ENCODE data around the gene UBE2K. TPM values are rescaled to one million over a fixed set of nuclear protein-coding genes. Genes with fewer than 3 reads are reported as not detected.

The UBE2K gene
- total and polyA plus RNA-seq, 2 of the 13 experiments (the other 11 are each of a cell fraction or from before 2014, with no cell fraction given), result 36.2 to 81.0 TPM

GRCh38 chr4:39820186-39820585 is 122.2 kb downstream of the UBE2K start (continued):
- TF ChIP-seq, protein P1, sequence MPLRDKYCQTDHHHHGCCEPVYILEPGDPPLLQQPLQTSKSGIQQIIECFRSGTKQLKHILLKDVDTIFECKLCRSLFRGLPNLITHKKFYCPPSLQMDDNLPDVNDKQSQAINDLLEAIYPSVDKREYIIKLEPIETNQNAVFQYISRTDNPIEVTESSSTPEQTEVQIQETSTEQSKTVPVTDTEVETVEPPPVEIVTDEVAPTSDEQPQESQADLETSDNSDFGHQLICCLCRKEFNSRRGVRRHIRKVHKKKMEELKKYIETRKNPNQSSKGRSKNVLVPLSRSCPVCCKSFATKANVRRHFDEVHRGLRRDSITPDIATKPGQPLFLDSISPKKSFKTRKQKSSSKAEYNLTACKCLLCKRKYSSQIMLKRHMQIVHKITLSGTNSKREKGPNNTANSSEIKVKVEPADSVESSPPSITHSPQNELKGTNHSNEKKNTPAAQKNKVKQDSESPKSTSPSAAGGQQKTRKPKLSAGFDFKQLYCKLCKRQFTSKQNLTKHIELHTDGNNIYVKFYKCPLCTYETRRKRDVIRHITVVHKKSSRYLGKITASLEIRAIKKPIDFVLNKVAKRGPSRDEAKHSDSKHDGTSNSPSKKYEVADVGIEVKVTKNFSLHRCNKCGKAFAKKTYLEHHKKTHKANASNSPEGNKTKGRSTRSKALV (CRISPR knock-in tag; IDR thresholded peaks at IDR 0.05), result no peak
- TF ChIP-seq ZNF644 (CRISPR knock-in tag; IDR thresholded peaks at IDR 0.05; ENCODE audit: low read depth), result no peak
- TF ChIP-seq HOXA9 (CRISPR knock-in tag; IDR thresholded peaks at IDR 0.05; ENCODE audit: borderline replicate concordance), result no peak
- TF ChIP-seq DR1 (CRISPR knock-in tag; IDR thresholded peaks at IDR 0.05), result no peak

DNA sequence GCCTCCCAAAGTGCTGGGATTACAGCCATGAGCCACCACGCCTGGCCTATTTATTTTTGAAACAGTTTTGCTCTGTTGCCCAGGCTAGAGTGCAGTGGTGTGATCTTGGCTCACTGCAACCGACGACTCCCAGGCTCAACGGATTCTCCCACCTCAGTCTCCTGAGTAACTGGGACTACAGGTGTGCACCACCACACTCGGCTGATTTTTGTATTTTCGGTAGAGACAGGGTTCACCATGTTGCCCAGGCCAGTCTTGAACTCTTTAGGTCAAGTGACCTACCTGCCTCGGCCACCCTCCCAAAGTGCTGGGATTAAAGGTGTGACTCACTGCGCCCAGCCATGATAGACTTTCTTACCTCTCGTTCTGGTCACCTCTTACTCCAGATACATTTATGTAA is 124.0 kb downstream of the UBE2K start:
- Histone ChIP-seq H4K20me1 (ENCODE audit: insufficient read depth, low read length) (no peaks in the 10 kb centered on the region), H3K4me3 (replicated peaks in 1 of 3; ENCODE audit: insufficient read depth in 1 of 3, low read depth in 2 of 3, low read length in 3 of 3) (no peak overlapping the region), H3K9me3 (ENCODE audit: low read length) (no peaks in the 10 kb centered on the region), H3K79me2 (ENCODE audit: insufficient read depth, low read length) (no peaks in the 10 kb centered on the region), H3K9ac (ENCODE audit: insufficient read depth, low read depth, low read length) (no peak overlapping the region), H3K4me1 (ENCODE audit: insufficient read depth, low read length) (peaks cover 13% of the 10 kb centered on the region), H3K27ac (ENCODE audit: extremely low read length, insufficient read depth, low read length) (no peak overlapping the region), H3K4me2 (ENCODE audit: low read depth, low read length) (no peak overlapping the region), H2AFZ (ENCODE audit: low read length) (no peak overlapping the region), H3K27me3 (ENCODE audit: control insufficient read depth in 1 of 2, insufficient read depth in 2 of 2, low read length in 2 of 2) (no peaks in the 10 kb centered on the region), H3K36me3 (replicated peaks in 1 of 2; ENCODE audit: control insufficient read depth in 1 of 2, insufficient read depth in 2 of 2, low read length in 2 of 2) (peaks cover 0 to 3% of the 10 kb centered on the region in 2 experiments; a peak in 3 of 5 replicates)
- FAIRE-seq (no peak), DNase-seq (ENCODE audit: low spot score) (no peak), ATAC-seq (no peak)
- ChIA-PET CTCF (ENCODE audit: low intra/inter-chr PET ratio, low total read pairs) (no interaction called here), POLR2A (no interaction called here)
- in situ Hi-C loops (cut with HindIII; ENCODE audit: extremely low pct_ligation_motif_present, low pct_unique_long_range_greater_than_20kb) (no loop called here), intact Hi-C loops (cut with micrococcal nuclease; ENCODE audit: unreplicated experiment) (no loop called here)
- TF ChIP-seq CBX1 (IDR thresholded peaks at IDR 0.05; ENCODE audit: low read depth) (no peak), ZFP37 (CRISPR knock-in tag; IDR thresholded peaks at IDR 0.05; ENCODE audit: borderline replicate concordance) (no peak), SP5 (CRISPR knock-in tag; IDR thresholded peaks at IDR 0.05; ENCODE audit: borderline replicate concordance, low read depth) (no peak)
- 96% methylated on average over 9 of the region's 9 CpGs for WGBS (ENCODE audit: low lambda C conversion rate)
- BruUV-seq (replicated peaks), result no TSS peak

Data from HepG2 (cell line).